Suprapubic skin (tissue), 4 donors: ENCODE measurements around the gene ADORA2A.

ENCODE experiments used
- CTCF ChIP-seq, 2 donors: fragments of 200-600 bp in 1 of 2; fragments of 450-650 bp in 1 of 2; sonication (generic) in 1 of 2; IDR thresholded peaks; one replicate each; pipeline ENCODE4 v1.5.1; 2016 to 2019; ENCODE audit warnings: antibody characterized with exemption in 2 of 2, mild to moderate bottlenecking in 1 of 2, moderate library complexity in 1 of 2
- EP300 ChIP-seq: sonication (generic); formaldehyde crosslinking; IDR thresholded peaks from one replicate; pipeline ENCODE4 v1.6.1; 2017; ENCODE audit warnings: antibody characterized with exemption
- POLR2A ChIP-seq, 2 donors: fragments of 450-650 bp; IDR thresholded peaks; one replicate each; pipeline ENCODE4 v1.6.1; 2017; ENCODE audit warnings: antibody characterized with exemption in 2 of 2, mild to moderate bottlenecking in 2 of 2, moderate library complexity in 2 of 2
- POLR2AphosphoS5 ChIP-seq, 3 donors: sonication (generic); formaldehyde crosslinking; IDR thresholded peaks; one replicate each; pipeline ENCODE4 v1.6.1; 2017; ENCODE audit warnings: antibody characterized with exemption in 3 of 3

GRCh38 chr22:24390156-24390555 lies 37.2 kb upstream of the ADORA2A start:
- TF ChIP-seq CTCF (IDR thresholded peaks at IDR 0.05), result no peak
- TF ChIP-seq POLR2A (IDR thresholded peaks at IDR 0.05), result no peak
- TF ChIP-seq EP300, result no peak
- no peak for TF ChIP-seq POLR2AphosphoS5 (IDR thresholded peaks at IDR 0.05)
